HG03060 (cell line): Measurements from ENCODE around the gene MYO10.
"Not testable (repeated sequence)": the region's sequence is repeated elsewhere in the genome, so short reads cannot be mapped to it uniquely, and the experiment has no call there.

ENCODE experiments used
- ATAC-seq: cut with Tn5 transposase; IDR thresholded peaks from one replicate; pipeline ENCODE4 v1.9.1; 2021; ENCODE audit warnings: low read depth, moderate number of reproducible peaks; ENCODE audit not compliant: unreplicated experiment

The MYO10 gene

GRCh38 chr5:16727755-16728325 is 208.2 kb downstream of the MYO10 start:
- ATAC-seq = no peak

- no peak for ATAC-seq
These were observed 209.5 kb downstream of the MYO10 start for GRCh38 chr5:16726538-16726946.

DNA sequence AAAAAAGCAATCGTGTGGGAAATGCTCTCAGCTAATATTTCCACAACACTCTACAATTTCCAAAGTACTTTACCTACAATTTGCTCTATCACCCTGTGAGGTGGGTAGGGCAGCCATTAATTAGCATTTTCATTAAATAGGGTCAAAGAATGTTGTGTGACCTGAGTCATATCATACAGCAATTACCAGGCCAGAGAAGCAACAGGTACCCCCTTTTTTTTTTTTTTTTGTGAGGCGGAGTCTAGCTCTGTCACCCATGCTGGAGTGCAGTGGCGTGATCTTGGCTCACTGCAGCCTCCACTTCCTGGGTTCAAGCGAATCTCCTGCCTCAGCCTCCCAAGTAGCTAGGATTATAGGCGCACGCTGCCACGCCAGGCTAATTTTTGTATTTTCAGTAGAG is 210.5 kb downstream of the MYO10 start:
- ATAC-seq = no peak

GRCh38 chr5:16723821-16724220 is 212.3 kb downstream of the MYO10 start:
- ATAC-seq = no peak

DNA sequence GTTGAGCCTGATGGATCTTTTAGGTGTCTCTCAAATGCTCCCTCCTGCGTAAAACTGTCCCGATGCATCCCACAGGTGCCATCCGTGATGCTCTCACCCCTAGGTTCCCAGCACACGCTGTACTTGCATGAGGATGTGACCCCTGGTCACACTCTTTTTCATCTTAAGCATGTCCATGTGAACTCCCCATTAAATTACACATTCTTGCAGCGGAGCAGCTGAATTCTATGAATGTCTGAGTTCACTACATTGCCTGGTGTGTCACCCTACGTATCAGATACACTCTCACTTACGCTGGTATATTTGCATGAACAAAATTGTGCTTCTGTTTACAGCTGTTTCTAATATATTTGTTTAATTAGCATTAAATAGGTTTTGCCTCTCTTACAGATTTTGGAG is 214.0 kb downstream of the MYO10 start:
- ATAC-seq = no peak

DNA sequence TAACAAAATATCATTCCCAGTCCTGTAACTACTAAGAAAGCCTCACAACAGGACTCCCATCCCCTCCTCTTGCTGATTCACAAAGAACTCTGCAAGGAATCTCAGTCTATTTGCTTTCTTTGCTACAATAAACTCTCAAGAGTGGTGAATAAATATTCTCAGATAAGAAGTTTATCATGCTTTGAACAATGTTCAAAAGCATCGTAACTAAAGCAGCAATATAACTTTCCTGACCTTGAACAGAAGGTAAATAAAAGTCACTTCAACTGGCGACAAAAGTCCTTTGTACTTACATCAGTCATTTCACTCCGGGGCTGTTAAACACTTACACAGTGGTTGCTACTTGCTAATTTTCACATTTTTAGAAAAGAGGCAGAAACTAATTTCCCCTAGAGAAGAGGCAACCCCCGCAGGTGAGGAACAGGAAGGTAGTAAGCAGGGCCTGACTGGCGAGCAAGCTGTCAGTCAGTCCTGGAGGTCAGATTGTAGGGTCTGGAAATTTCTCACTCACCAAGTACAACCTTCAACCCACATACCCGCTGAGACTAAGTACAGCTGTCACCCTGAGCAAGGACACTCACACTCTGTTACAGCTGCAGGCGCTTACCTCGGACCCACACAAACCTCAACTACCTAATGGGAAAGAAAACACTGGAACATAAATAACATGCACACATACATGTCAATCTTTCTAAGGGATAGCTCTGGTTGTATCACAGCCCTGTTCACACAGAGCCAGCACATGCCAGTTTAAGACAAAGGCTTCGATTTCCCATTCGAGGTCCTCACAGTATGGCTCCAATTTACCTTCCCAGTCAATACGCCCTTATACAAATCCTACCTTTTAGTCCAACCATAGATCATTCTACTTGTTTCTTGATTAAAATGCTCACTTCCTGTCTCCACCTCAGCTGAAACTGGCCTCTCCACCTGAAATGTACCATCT is 214.7 kb downstream of the MYO10 start:
- no peak for ATAC-seq

DNA sequence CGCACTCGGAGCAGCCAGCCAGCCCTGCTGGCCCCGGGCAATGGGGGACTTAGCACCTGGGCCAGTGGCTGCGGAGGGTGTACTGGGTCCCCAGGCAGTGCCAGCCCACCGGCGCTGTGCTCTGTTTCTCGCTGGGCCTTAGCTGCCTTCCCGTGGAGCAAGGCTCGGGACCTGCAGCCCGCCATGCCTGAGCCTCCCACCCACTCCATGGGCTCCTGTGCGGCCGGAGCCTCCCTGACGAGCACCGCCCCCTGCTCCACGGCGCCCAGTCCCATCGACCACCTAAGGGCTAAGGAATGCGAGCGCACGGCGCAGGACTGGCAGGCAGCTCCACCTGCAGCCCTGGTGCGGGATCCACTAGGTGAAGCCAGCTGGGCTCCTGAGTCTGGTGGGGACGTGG is 218.1 kb downstream of the MYO10 start:
- ATAC-seq = not testable (repeated sequence)

GRCh38 chr5:16713386-16713928 is 222.6 kb downstream of the MYO10 start:
- no peak for ATAC-seq

DNA sequence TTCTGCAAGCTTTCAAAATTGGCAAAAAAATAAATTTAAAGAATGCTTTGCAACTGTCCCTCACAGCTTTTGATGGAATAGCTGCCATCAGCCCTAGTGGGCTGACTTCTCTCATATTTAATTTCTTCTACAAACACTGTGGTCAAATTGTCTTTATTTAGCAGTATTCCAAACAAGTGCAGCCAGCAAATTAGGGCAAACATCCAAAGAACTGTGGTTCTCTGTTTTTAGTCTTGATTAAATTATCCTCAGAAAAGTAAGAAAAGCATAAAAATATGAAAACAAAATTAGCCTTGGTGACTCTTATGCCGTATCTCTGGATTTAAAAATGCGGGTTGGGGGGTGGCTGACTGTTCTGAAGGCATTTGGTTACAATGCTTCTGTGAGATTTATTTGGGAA is 223.5 kb downstream of the MYO10 start:
- ATAC-seq = no peak

DNA sequence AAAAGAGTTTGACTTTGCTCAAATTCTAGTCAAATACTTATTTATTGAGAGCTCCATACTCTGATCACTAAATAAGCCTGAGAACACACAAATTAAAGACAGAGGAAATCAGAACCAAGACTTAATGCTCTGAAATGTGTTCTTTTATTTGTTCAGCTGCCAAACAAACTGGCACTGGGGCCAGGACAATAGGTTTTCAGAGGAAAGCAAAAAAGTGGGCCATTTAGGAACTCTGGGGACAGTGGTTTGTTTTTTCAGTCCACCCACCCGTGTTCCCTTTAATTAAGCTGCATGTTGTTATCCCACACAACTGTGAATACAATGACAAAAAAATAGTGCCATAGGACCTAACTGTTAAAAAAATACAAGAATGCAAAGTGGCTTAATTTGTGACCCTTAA is 223.9 kb downstream of the MYO10 start:
- ATAC-seq = no peak

GRCh38 chr5:16709691-16710433 is 226.2 kb downstream of the MYO10 start:
- ATAC-seq = no peak

GRCh38 chr5:16707869-16708192 is 228.3 kb downstream of the MYO10 start:
- no peak for ATAC-seq

GRCh38 chr5:16707168-16707868 is 228.8 kb downstream of the MYO10 start:
- no peak for ATAC-seq

GRCh38 chr5:16704945-16705344 is 231.1 kb downstream of the MYO10 start:
- no peak for ATAC-seq

DNA sequence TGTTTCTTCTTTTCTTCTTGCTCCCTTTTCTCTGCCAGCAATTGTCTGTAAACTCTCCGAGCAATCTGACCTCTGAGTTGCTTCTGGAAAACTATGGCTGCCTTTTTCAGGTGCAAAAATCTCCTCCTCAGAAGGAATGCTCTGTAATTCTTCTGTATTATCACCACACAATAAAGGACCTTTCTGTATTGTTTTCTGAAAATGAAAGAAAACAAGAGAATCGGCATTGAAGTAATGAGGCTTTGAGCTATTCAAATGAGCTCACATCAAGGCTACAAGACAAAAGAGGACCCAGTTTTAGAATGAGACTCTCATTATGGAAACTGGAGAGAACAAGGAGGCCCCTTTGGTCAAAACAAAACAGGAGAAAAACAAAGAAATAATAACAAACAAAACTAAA is 233.1 kb downstream of the MYO10 start:
- no peak for ATAC-seq

DNA sequence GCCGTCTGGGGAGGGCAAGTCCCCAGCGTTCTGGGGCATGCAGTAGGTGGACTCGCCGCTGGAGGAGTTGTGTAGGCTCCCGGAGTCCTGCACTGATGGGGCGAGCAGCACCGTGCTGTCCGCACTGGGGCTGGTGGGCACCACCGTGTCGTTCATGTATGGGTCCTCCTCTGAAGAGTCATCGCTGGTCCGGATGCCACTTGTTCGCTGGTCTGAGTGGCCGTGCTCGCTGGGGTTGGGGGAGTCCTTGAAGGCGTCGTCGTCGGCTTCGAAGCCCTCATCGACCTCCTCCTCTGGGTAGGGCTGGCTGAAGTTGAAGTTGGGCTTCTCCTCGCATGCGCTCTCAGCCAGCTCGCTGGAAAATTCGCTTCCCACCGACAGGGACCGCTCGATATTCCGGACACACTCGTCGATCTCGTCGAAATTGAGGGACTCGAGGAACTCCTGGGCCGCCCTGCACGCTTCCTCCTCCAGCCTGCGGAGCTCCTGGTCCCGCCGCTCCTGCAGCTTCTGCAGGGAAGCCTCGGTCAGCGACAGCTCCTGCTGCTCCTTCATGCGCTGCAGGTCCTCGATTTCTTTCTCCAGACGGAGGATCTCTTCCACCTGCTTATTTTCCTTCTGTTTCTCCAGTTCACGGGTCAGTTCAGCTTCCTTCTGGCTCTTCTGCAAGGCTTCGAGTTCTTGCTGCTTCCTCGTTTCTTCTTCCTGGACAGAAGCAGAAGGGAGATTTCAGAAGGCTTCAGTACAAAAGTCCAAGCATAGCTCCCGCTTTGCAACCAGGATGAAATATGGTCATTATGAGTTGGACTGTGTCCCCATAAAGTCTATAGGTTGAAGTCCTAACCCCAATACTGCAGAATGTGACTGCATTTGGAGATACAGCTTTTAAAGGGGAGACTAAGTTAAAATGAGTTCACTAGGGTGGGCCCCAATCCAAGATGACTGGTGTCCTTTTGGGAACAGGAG is 234.7 kb downstream of the MYO10 start:
- no peak for ATAC-seq

DNA sequence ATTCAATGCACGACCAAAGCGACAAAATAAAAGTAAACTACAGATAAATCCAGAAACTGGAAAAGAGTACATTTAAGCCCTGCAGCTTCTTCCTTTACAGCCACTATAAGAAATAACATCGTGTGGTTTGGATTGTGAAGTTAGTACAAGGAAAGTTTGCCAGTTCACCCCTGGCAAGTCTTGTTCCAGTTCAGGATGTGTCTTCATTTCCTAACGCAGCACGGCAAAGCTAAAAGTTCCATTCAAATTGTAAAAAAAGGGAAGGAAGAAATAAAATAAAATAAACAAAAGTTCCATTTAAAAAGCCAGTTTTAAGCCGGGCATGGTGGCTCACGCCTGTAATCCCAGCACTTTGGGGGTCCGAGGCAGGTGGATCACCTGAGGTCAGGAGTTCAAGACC is 236.0 kb downstream of the MYO10 start:
- no peak for ATAC-seq

- ATAC-seq = no peak
These were observed 240.3 kb downstream of the MYO10 start for GRCh38 chr5:16695779-16696178.

GRCh38 chr5:16693879-16694278 is 242.2 kb downstream of the MYO10 start:
- ATAC-seq = no peak

DNA sequence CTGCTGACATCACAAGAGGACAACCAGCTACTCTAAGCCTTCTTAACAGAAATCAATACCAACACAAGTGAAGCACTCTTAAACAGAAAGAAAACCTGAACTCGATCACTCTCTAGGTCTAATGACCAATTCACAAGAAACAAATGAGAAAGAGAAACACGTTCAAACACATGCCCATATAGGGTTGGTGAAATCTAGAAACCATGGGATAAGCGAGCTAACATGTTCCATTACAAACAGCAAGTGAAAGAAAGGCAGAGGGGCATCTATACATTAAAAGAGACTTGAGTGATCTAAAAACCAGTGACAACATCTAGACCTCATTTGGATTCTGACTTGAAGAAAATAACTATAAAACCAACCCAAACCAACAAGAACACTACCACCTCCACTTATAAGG is 244.4 kb downstream of the MYO10 start:
- no peak for ATAC-seq
